ENCODE results near the gene FAM83G. TPM values are rescaled to one million over a fixed set of nuclear protein-coding genes. Genes with fewer than 3 reads are reported as not detected.

Gene FAM83G
- polyA plus RNA-seq, 1 of the 3 experiments (the other 2 are of a cell fraction): 6.5 TPM

- H3K27ac ChIP-seq (ENCODE audit: low read depth in 2 of 2, low read length in 1 of 2): peak overlapping the region in 1 of 2 experiments; percentile 63; a peak in 1 of 4 replicates
- no peaks in the 10 kb centered on the region for H3K27me3 ChIP-seq (ENCODE audit: insufficient read depth)
- H4K20me1 ChIP-seq (ENCODE audit: insufficient read depth): no peaks in the 10 kb centered on the region
- 79% methylated on average over 13 of the region's 13 CpGs for WGBS (ENCODE audit: low lambda C conversion rate)
- no peak overlapping the region for H2AFZ ChIP-seq (ENCODE audit: low read depth)
- H3F3A ChIP-seq (replicated peaks; ENCODE audit: insufficient read depth): no peaks in the 10 kb centered on the region
- no peak for TF ChIP-seq MXI1 (IDR thresholded peaks at IDR 0.05; ENCODE audit: low read depth, low read length)
- no peak for TF ChIP-seq EP300 (IDR thresholded peaks at IDR 0.05; ENCODE audit: borderline replicate concordance in 1 of 2, low read depth in 1 of 2, low read length in 1 of 2)
- TF ChIP-seq TCF12 (IDR thresholded peaks at IDR 0.05): no peak
- no peak for TF ChIP-seq SIN3A (IDR thresholded peaks at IDR 0.05; ENCODE audit: borderline replicate concordance, low read depth, low read length)
- TF ChIP-seq REST (IDR thresholded peaks at IDR 0.05; ENCODE audit: low read depth, low read length): no peak
- TF ChIP-seq FOSL2 (IDR thresholded peaks at IDR 0.05; ENCODE audit: borderline replicate concordance, low read depth): no peak
- no peak for TF ChIP-seq NFIC (IDR thresholded peaks at IDR 0.05; ENCODE audit: borderline replicate concordance)
- TF ChIP-seq EZH2phosphoT487 (IDR thresholded peaks at IDR 0.05; ENCODE audit: borderline replicate concordance, low read depth): no peak
- TF ChIP-seq ELF1 (IDR thresholded peaks at IDR 0.05): no peak
- no peak for TF ChIP-seq USF1 (IDR thresholded peaks at IDR 0.05; ENCODE audit: borderline replicate concordance, low read depth)
- H3K36me3 ChIP-seq (replicated peaks in 1 of 2; ENCODE audit: control insufficient read depth in 1 of 2, insufficient read depth in 2 of 2, low read length in 1 of 2): peaks cover 0 to 21% of the 10 kb centered on the region in 2 experiments
- H3K9me3 ChIP-seq: no peaks in the 10 kb centered on the region
- POLR2A ChIA-PET: no interaction called here
- H3K4me3 ChIP-seq (ENCODE audit: low read depth in 2 of 2, low read length in 1 of 2): no peak overlapping the region
- no peaks in the 10 kb centered on the region for H3K79me2 ChIP-seq (ENCODE audit: insufficient read depth)
- H3K9ac ChIP-seq: peak overlapping the region; percentile 71; the same call in 1 of the 2 replicates
- no peak overlapping the region for H3K4me2 ChIP-seq
- no peaks in the 10 kb centered on the region for H3K9me2 ChIP-seq
- H3K4me1 ChIP-seq (ENCODE audit: control insufficient read depth in 1 of 2, insufficient read depth in 2 of 2, low read depth in 1 of 2, low read length in 1 of 2): peaks cover 0 to 11% of the 10 kb centered on the region in 2 experiments; a peak in 3 of 4 replicates
- no peak for DNase-seq
- CTCF ChIA-PET: interaction anchor here (2.5 kb wide), 1 partner anchor 20 kb away, joined by 17 read pairs; no protein-coding TSS in a partner anchor
These were observed 23.8 kb downstream of the FAM83G start for GRCh38 chr17:18980682-18981334.

- Histone ChIP-seq H3K4me1 (ENCODE audit: control insufficient read depth in 1 of 2, insufficient read depth in 2 of 2, low read depth in 1 of 2, low read length in 1 of 2) (peaks cover 0 to 11% of the 10 kb centered on the region in 2 experiments; a peak in 3 of 4 replicates), H3F3A (replicated peaks; ENCODE audit: insufficient read depth) (no peaks in the 10 kb centered on the region), H3K4me3 (ENCODE audit: low read depth in 2 of 2, low read length in 1 of 2) (no peak overlapping the region), H3K9me2 (no peaks in the 10 kb centered on the region), H3K4me2 (no peak overlapping the region), H3K9ac (no peak overlapping the region), H3K79me2 (ENCODE audit: insufficient read depth) (no peaks in the 10 kb centered on the region), H3K9me3 (no peaks in the 10 kb centered on the region), H3K27me3 (ENCODE audit: insufficient read depth) (no peaks in the 10 kb centered on the region), H3K27ac (ENCODE audit: low read depth in 2 of 2, low read length in 1 of 2) (no peak overlapping the region), H3K36me3 (replicated peaks in 1 of 2; ENCODE audit: control insufficient read depth in 1 of 2, insufficient read depth in 2 of 2, low read length in 1 of 2) (peaks cover 0 to 21% of the 10 kb centered on the region in 2 experiments), H2AFZ (ENCODE audit: low read depth) (no peak overlapping the region), H4K20me1 (ENCODE audit: insufficient read depth) (no peaks in the 10 kb centered on the region)
- TF ChIP-seq RXRA (IDR thresholded peaks at IDR 0.05; ENCODE audit: borderline replicate concordance, low read depth) (no peak), FOXJ3 (CRISPR knock-in tag; IDR thresholded peaks at IDR 0.05) (no peak), MXI1 (IDR thresholded peaks at IDR 0.05; ENCODE audit: low read depth, low read length) (no peak), POLR2AphosphoS5 (IDR thresholded peaks at IDR 0.05; ENCODE audit: low read depth, low read length) (no peak), RFX5 (IDR thresholded peaks at IDR 0.05; ENCODE audit: low read length) (no peak), PBX3 (IDR thresholded peaks at IDR 0.05) (no peak), MEF2A (IDR thresholded peaks at IDR 0.05; ENCODE audit: borderline replicate concordance, low read depth) (no peak), TAF1 (IDR thresholded peaks at IDR 0.05; ENCODE audit: borderline replicate concordance, low read depth, low read length) (no peak), IRF3 (IDR thresholded peaks at IDR 0.05; ENCODE audit: low read depth, low read length) (no peak), TEAD4 (IDR thresholded peaks at IDR 0.05; ENCODE audit: borderline replicate concordance, insufficient read depth) (no peak)
- ChIA-PET POLR2A (no interaction called here), CTCF (interaction anchor here (1.4 kb wide), 1 partner anchor 46 kb away, joined by 3 read pairs; no protein-coding TSS in a partner anchor)
- WGBS (ENCODE audit: low lambda C conversion rate): 91% methylated on average over 17 of the region's 17 CpGs
- no peak for DNase-seq
These were observed 25.9 kb downstream of the FAM83G start for GRCh38 chr17:18978655-18979054.

All from SK-N-SH (cell line).